GM18498 (cell line): ENCODE data around the gene PDCD10.

Source experiments
- ATAC-seq: cut with Tn5 transposase; IDR thresholded peaks from one replicate; pipeline ENCODE4 v1.9.1; 2021; ENCODE audit warnings: mild to moderate bottlenecking, moderate library complexity; ENCODE audit not compliant: unreplicated experiment

The PDCD10 gene

GRCh38 chr3:167735233-167736138 lies 794 bp upstream of the PDCD10 start, which contains the start of gene SERPINI1:
SERPINI1 (plus strand) TSS chr3:167735721; CDS start chr3:167789129, 53,408 bp downstream.
- peak; percentile 67 for ATAC-seq

- no peak for ATAC-seq
These were observed 663 bp downstream of the PDCD10 start for GRCh38 chr3:167733961-167734497.

GRCh38 chr3:167732313-167733065 lies 2.2 kb downstream of the PDCD10 start:
- ATAC-seq, result no peak

GRCh38 chr3:167731393-167731792 lies 3.3 kb downstream of the PDCD10 start:
- no peak for ATAC-seq

- ATAC-seq, result no peak
These were observed 5.1 kb downstream of the PDCD10 start for GRCh38 chr3:167729591-167729990.

GRCh38 chr3:167728632-167729323 lies 5.9 kb downstream of the PDCD10 start:
- ATAC-seq, result no peak

GRCh38 chr3:167728176-167728575 lies 6.5 kb downstream of the PDCD10 start:
- no peak for ATAC-seq

- ATAC-seq, result no peak
These were observed 10.8 kb downstream of the PDCD10 start for GRCh38 chr3:167723872-167724271.

- no peak for ATAC-seq
These were observed 11.6 kb downstream of the PDCD10 start for GRCh38 chr3:167723025-167723512.

- no peak for ATAC-seq
These were observed 16.1 kb downstream of the PDCD10 start for GRCh38 chr3:167718582-167718981.

GRCh38 chr3:167716920-167717319 lies 17.8 kb downstream of the PDCD10 start:
- ATAC-seq, result no peak

GRCh38 chr3:167714871-167715270 lies 19.8 kb downstream of the PDCD10 start:
- no peak for ATAC-seq

GRCh38 chr3:167712445-167712844 lies 22.2 kb downstream of the PDCD10 start:
- no peak for ATAC-seq

- no peak for ATAC-seq
These were observed 23.3 kb downstream of the PDCD10 start for GRCh38 chr3:167711439-167711838.

GRCh38 chr3:167710552-167710951 lies 24.1 kb downstream of the PDCD10 start:
- ATAC-seq, result no peak

GRCh38 chr3:167709690-167710089 lies 25.0 kb downstream of the PDCD10 start:
- ATAC-seq, result no peak

GRCh38 chr3:167705840-167706239 lies 28.9 kb downstream of the PDCD10 start:
- ATAC-seq, result no peak

GRCh38 chr3:167700926-167701325 lies 33.8 kb downstream of the PDCD10 start:
- ATAC-seq, result no peak

GRCh38 chr3:167700046-167700445 lies 34.6 kb downstream of the PDCD10 start:
- no peak for ATAC-seq

GRCh38 chr3:167694121-167694520 lies 40.6 kb downstream of the PDCD10 start:
- no peak for ATAC-seq

- ATAC-seq, result peak; percentile 100
These were observed 43.3 kb downstream of the PDCD10 start for GRCh38 chr3:167691366-167691765.
